ENCODE data around the gene PFDN2. TPM values are rescaled to one million over a fixed set of nuclear protein-coding genes. Genes with fewer than 3 reads are reported as not detected.

Gene PFDN2
- total RNA-seq, 4 donors from 2014 or later: 23.8 to 58.2 (median 30.3) TPM

- Histone ChIP-seq H3K36me3 (no peaks in the 10 kb centered on the region), H3K27me3 (no peaks in the 10 kb centered on the region), H3K9me3 (no peaks in the 10 kb centered on the region), H3K4me1 (no peaks in the 10 kb centered on the region), H3K4me3 (replicated peaks in 1 of 3) (no peak overlapping the region), H3K27ac (no peak overlapping the region)
- no peak for TF ChIP-seq POLR2A (IDR thresholded peaks at IDR 0.05)
- TF ChIP-seq CTCF (IDR thresholded peaks at IDR 0.05): no peak
- WGBS, 2 donors: 84 to 85% methylated on average over 7 of the region's 7 CpGs
- intact Hi-C loops (cut with DNase I): no loop called here
- no peak for DNase-seq
These were observed 63.0 kb downstream of the PFDN2 start for GRCh38 chr1:161054805-161055204.

- Histone ChIP-seq H3K27ac (no peak overlapping the region), H3K4me1 (no peaks in the 10 kb centered on the region), H3K4me3 (replicated peaks in 1 of 3) (no peak overlapping the region), H3K36me3 (no peaks in the 10 kb centered on the region), H3K9me3 (no peaks in the 10 kb centered on the region), H3K27me3 (no peaks in the 10 kb centered on the region)
- 85% methylated on average over 2 to 4 of the region's 4 CpGs for WGBS, 2 donors
- DNase-seq: no peak
- TF ChIP-seq CTCF (IDR thresholded peaks at IDR 0.05) (no peak), POLR2A (IDR thresholded peaks at IDR 0.05) (no peak)
- intact Hi-C loops (cut with DNase I): no loop called here
These were observed 63.6 kb downstream of the PFDN2 start for GRCh38 chr1:161054232-161054631.

- no peak overlapping the region for H3K27ac ChIP-seq
- no peaks in the 10 kb centered on the region for H3K36me3 ChIP-seq
- 76 to 93% methylated on average over 3 of the region's 3 CpGs for WGBS, 2 donors
- intact Hi-C loops (cut with DNase I): no loop called here
- TF ChIP-seq POLR2A (IDR thresholded peaks at IDR 0.05) (no peak), CTCF (IDR thresholded peaks at IDR 0.05) (no peak)
- no peak for DNase-seq
- H3K4me3 ChIP-seq (replicated peaks in 1 of 3): no peak overlapping the region
- no peaks in the 10 kb centered on the region for H3K9me3 ChIP-seq
- H3K4me1 ChIP-seq: no peaks in the 10 kb centered on the region
- no peaks in the 10 kb centered on the region for H3K27me3 ChIP-seq
These were observed 64.9 kb downstream of the PFDN2 start for GRCh38 chr1:161052899-161053298.

GRCh38 chr1:161051219-161051618 lies 66.6 kb downstream of the PFDN2 start:
- intact Hi-C loops (cut with DNase I): no loop called here
- 84 to 90% methylated on average over 9 to 10 of the region's 10 CpGs for WGBS, 2 donors
- Histone ChIP-seq H3K36me3 (no peaks in the 10 kb centered on the region), H3K27me3 (no peaks in the 10 kb centered on the region), H3K4me3 (replicated peaks in 1 of 3) (no peak overlapping the region), H3K9me3 (no peaks in the 10 kb centered on the region), H3K27ac (no peak overlapping the region), H3K4me1 (no peaks in the 10 kb centered on the region)
- DNase-seq: no peak
- TF ChIP-seq CTCF (IDR thresholded peaks at IDR 0.05) (no peak), POLR2A (IDR thresholded peaks at IDR 0.05) (no peak)

Small RNA genes lying within 50 kb of the gene (small RNA-seq; reads per million reads assigned to genes)
- not detected for gene RF01225

Other genes starting within 250 kb of the PFDN2 start
- not detected for gene ITLN1, start 232.9 kb downstream of the PFDN2 start, total RNA-seq
- gene ITLN2, start 163.2 kb downstream of the PFDN2 start, total RNA-seq: not detected
- 100 to 1,000 TPM in 2 of 4 donors, 10 to 100 TPM in 2; 80.8 to 122 (median 98.3) TPM for gene F11R, start 96.9 kb downstream of the PFDN2 start, total RNA-seq
- 100 to 1,000 TPM; 256 to 466 (median 320) TPM for gene TSTD1, start 79.1 kb downstream of the PFDN2 start, total RNA-seq
- 10 to 100 TPM; 56.0 to 71.0 (median 70.3) TPM for gene USF1, start 72.1 kb downstream of the PFDN2 start, total RNA-seq
- 1 to 10 TPM; 1.4 to 3.5 (median 2.9) TPM for gene ARHGAP30, start 48.1 kb downstream of the PFDN2 start, total RNA-seq
- under 1 TPM in 1 of 4 donors, not detected in 3; 0.27 TPM for gene NECTIN4, start 28.5 kb downstream of the PFDN2 start, total RNA-seq
- gene KLHDC9, start 19.7 kb downstream of the PFDN2 start, total RNA-seq: 10 to 100 TPM in 3 of 4 donors, 1 to 10 TPM in 1; 6.9 to 31.8 (median 19.2) TPM
- 10 to 100 TPM; 36.4 to 50.4 (median 47.9) TPM for gene NIT1, start 68 bp upstream of the PFDN2 start, total RNA-seq
- 10 to 100 TPM; 27.5 to 34.6 (median 31.1) TPM for gene DEDD, start 14.6 kb upstream of the PFDN2 start, total RNA-seq
- 10 to 100 TPM; 37.6 to 90.4 (median 62.1) TPM for gene UFC1, start 35.9 kb upstream of the PFDN2 start, total RNA-seq
- 10 to 100 TPM; 21.2 to 27.6 (median 23.0) TPM for gene USP21, start 41.5 kb upstream of the PFDN2 start, total RNA-seq
- 10 to 100 TPM; 12.6 to 30.0 (median 21.8) TPM for gene PPOX, start 48.4 kb upstream of the PFDN2 start, total RNA-seq
- gene B4GALT3, start 59.5 kb upstream of the PFDN2 start, total RNA-seq: 10 to 100 TPM; 24.1 to 34.0 (median 29.2) TPM
- 10 to 100 TPM in 1 of 4 donors, 1 to 10 TPM in 3; 4.6 to 24.4 (median 9.4) TPM for gene ADAMTS4, start 81.0 kb upstream of the PFDN2 start, total RNA-seq
- 100 to 1,000 TPM in 2 of 4 donors, 10 to 100 TPM in 2; 75.4 to 122 (median 99.9) TPM for gene NDUFS2, start 84.3 kb upstream of the PFDN2 start, total RNA-seq
- 10 to 100 TPM; 16.3 to 70.9 (median 22.3) TPM for gene FCER1G, start 97.3 kb upstream of the PFDN2 start, total RNA-seq
- gene APOA2, start 105.6 kb upstream of the PFDN2 start, total RNA-seq: not detected
- 10 to 100 TPM in 1 of 4 donors, 1 to 10 TPM in 3; 7.0 to 12.4 (median 8.3) TPM for gene TOMM40L, start 108.0 kb upstream of the PFDN2 start, total RNA-seq
- not detected for gene NR1I3, start 120.2 kb upstream of the PFDN2 start, total RNA-seq
- gene PCP4L1, start 140.7 kb upstream of the PFDN2 start, total RNA-seq: under 1 TPM; 0.39 to 0.83 (median 0.61) TPM
- 1 to 10 TPM in 2 of 4 donors, under 1 TPM in 2; 0.67 to 1.9 (median 0.93) TPM for gene MPZ, start 191.9 kb upstream of the PFDN2 start, total RNA-seq
- gene SDHC, start 196.3 kb upstream of the PFDN2 start, total RNA-seq: 100 to 1,000 TPM in 3 of 4 donors, 10 to 100 TPM in 1; 49.1 to 174 (median 111) TPM
- gene CFAP126, start 249.8 kb upstream of the PFDN2 start, total RNA-seq: not detected

Data from thyroid gland (tissue), 4 donors.